GM19455 (cell line): Measurements from ENCODE around the gene NTNG2.

Experiments used
- ATAC-seq: cut with Tn5 transposase; IDR thresholded peaks from one replicate; pipeline ENCODE4 v1.9.1; 2021; ENCODE audit not compliant: unreplicated experiment

NTNG2 gene

DNA sequence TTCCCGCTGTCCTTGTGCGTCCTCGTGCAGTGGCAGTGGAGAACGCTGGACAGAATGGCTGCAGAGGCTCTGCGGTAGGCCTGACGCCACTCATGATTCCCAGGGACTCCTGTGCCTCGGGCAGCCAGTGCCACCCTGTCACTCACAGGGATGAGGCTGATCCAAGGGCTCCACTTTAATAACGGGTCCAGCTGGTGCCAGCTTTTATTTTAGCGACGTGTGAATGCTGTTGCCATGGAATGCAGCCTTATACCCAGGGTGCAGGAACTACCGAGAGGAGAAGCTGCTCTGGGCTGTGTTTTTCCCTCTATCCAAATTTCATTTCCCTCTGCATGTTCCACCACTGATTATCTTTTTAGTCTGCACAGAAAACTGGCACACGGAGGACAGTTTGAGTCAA, 15.8 kb upstream of the NTNG2 start:
- ATAC-seq: no peak

DNA sequence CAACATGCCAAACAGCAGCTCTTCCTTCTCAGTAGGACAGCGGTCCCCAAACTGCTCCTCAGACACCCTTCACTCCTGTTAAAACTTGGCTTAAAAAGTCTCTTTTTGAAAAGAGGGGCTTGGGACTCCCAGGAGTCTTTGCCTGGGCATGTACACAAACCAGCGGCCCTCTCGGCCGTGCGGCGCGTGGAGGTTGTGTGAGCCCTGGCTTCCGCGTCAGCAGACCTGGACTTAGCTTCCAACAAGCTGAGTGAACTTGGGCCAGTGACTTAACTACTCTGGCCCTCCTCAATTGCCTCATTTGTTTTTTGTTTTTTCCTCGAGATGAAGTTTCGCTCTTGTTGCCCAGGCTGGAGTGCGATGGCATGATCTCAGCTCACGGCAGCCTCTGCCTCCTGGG, 15.3 kb upstream of the NTNG2 start:
- ATAC-seq: no peak

- no peak for ATAC-seq
Observed at GRCh38 chr9:132147331-132147730, 14.5 kb upstream of the NTNG2 start.

GRCh38 chr9:132147839-132148238, 14.0 kb upstream of the NTNG2 start:
- no peak for ATAC-seq

DNA sequence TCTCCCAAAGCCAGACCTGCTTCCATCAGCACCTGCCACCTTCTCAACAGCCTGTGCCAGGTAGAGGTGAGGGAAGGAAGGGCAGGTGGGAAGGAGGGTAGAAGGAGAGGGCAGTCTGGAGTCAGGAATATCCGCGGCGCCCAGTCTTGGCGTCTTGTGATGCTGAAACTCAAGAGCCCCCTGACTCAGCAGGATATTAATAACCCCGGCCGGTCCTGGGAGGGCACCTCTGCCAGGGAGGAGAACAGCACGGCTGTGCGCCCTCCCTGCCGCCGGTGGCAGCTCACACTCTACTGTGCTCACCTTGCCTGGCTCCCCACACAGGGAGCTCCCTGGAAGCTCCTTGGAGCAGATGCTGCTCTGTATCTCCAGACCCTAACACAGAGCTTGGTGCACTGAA, 11.6 kb upstream of the NTNG2 start:
- ATAC-seq: no peak

DNA sequence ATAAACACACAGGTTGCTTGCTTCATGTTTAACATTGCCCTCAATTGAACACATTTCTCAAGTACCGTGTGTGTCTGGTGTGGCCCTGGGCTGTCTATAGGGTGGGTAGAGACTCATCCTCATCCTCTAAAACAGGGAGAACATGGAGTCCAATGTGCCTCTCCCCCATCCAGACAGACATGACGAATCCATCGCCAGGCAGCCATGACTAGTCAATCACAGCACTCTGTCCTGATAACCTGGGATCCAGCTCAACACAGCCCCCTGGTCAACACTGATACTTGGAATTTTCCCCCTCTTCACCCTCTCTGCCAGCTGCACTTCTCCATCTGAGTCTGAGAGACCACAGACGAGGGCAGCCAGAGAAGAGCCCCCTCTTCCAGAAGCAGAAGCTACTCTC, 10.7 kb upstream of the NTNG2 start:
- no peak for ATAC-seq

GRCh38 chr9:132152231-132152630, 9.6 kb upstream of the NTNG2 start:
- ATAC-seq: no peak

- no peak for ATAC-seq
Observed at GRCh38 chr9:132154863-132155567, 6.8 kb upstream of the NTNG2 start.

DNA sequence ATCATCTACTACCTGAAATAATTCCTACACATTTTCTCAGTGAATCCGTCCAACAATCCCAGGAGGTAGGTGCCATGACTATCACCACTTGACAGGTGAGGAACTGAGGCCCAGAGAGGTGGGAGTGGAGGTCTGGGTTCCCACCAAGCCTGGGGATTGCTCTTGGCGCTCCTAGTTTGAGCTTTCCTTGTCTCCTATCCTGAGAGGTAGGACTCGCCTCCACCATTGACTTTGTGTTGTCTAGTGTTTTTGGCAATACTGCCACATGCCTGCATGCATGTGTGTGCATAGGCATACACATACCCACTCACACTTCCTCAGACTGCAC, 6.3 kb upstream of the NTNG2 start:
- ATAC-seq: no peak

DNA sequence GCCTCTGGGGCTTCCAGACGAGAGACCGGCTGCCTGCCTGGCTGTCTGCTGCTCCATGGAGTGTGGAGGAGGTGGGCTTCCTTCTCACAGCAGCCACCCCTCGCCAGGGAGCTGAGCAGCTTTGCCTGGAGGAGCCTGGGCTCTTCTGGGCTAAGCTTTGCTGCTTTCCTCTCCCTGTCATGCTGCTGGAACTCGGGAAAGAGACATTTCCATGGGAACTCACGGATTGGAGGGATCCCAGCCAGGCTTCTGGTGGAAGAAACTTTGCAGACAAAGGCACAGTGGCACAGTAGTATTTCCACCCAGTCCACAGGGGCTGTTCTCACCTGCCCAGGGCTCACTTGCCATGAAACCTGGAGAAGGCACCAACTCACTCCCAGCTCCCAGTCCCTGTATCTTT, 5.6 kb upstream of the NTNG2 start:
- ATAC-seq: no peak

GRCh38 chr9:132157347-132158116, 4.3 kb upstream of the NTNG2 start:
- no peak for ATAC-seq

DNA sequence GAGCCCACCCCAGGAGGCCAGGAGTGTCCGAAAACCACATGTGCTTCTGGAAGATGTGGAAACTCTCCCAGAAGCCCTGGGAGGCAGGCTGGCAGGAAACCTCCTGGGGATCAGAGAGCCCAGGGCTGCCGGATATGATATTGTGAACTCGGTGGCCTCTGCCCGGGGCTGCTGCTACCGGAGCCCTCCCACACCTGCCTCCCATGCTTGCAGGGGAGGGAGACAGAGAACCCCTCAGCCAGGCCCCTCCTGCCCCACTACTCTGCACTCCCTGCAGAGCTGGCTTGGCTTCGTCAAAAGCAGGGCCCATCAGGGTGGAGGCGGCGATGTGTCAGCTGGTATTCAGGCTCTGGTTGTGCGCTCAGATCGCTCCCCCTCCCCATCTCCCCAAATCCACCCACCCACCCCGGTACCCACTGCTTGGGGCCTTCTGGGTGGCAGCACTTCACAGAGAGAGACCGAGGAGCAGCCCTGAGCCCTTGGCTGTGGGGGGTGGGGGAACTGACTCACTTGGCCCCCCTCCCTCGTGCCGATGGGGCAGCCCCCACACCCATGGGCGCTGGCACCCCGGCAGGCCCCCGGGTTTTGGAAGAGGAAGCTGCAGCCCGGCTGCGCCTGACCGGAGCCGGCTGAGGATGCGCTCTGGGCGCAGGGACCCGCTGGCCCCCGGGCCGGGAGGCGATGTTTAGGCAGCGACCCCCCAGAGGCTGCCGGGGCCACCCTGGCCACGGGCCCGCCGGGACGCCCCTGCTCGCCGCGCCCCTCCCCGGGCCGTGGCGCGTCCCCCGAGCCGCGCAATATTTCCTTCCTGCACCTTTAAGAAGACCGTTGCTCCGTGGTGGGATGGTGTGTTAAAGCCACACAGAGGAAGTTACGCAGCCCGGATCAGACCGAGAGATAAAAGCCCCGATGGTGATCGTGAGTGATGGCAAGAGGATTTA, 786 bp upstream of the NTNG2 start:
- no peak for ATAC-seq

GRCh38 chr9:132162764-132163456, 1.1 kb downstream of the NTNG2 start:
- no peak for ATAC-seq

GRCh38 chr9:132163457-132163875, 1.6 kb downstream of the NTNG2 start:
- ATAC-seq: no peak

DNA sequence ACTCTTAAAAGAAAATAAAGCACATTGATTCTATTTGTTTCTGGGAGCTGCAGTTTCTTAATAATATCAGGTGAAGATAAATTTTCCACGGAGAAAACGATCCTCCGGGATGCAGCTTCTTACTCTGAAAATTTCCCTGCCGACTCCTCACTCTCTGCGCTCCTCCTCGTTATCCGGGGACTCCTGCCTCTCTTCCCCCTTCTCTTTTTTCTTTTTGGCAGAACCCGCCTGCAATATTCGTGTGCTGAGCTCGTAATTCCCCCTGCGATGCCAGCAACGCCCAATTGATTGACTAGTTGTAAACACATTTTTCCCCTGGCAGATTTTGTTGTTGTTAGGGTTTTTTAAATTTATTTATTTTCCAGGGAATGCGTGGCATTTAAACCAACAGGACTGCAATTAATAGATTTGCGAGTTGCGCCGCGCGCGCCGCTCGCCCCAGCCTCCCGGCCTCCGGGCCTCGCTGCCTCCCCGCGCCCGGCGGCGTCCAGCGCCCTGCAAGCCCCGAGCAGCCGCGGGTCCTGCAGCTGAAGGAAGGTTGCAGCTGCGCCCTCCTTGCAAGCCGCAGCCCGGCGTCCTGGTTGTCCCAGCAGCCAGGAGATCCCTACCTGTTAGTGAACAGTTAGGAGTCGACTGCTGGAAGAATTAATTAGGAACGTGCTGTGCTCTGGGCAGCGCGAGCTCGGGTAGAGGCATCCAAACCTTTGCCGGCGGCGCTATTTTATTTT, 2.2 kb downstream of the NTNG2 start:
- ATAC-seq: no peak

DNA sequence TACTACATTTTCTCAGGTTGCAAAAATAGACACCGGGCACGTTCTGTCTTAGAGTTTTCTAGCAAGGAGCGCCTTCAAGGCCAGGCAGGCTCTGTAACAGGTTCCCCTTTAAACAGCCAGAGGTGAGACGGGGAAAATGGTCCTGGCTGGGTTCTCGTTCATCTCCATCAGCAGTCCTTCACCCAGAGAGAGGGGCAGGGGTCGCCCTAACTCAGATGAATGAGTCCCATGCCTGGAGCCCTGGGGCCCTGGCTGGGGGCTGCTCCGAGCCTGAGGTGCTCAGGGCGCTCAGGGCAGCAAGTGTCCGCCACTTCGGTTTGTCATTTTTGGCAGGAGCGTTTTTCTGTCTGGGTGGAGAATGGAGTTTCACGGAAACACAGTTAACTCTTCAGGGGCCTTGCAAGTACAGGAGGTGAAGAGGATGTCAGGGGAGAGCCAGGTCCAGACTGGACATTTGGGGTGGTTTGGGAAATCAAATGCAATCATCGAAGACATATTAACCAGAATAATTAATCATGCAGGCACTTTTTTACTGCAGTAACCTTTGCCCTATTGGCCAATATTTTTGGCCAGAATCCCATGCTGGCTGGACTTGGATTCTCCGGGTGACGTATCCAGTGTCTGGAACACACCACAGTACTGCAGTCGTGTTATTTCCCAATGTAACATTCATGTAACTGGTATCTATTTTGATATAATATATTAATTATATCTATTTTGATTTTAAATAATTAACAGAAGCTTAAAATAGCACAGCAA, 2.9 kb downstream of the NTNG2 start:
- no peak for ATAC-seq

- no peak for ATAC-seq
Observed at GRCh38 chr9:132166599-132166998, 4.7 kb downstream of the NTNG2 start.

- ATAC-seq: no peak
Observed at GRCh38 chr9:132167192-132167591, 5.3 kb downstream of the NTNG2 start.

DNA sequence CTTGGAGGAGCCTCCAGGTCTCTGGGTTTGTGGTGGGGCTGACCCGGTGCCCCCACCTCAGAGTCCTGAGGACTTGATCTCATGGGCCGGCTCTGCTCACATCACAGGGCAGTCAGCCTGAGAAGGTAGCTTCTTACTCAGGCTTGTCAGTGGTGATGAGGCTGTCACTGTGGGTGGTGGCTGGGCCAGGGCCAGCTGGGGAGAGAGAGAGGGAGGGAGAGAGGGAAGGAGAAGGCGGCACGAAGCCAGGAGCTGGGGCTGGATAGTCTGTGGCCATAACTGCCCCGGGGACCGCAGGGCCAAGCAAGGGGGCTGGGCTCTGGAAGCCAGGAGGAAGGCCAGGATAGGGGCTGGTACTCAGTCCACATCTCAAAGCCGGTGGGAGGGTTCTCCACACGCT, 6.5 kb downstream of the NTNG2 start:
- ATAC-seq: no peak

DNA sequence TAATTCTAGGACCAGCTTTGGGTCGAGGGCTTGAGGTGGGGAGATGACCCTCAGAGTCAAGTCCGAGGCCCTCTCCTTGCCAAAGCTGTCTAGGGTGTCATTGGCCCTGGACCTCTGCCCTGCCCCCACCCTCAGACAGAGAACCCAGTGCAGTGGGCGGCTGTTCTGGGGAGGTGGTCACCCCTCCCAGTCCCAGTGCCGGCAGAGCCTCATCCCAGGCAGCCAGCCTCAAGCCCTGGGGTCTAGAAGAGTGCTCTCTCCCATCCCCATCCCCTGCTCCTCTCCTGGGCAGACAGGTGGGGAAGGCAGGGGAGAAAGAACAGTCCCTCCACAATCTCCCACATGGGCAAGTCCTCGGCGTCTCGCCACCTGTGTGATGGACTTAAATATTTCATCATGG, 7.0 kb downstream of the NTNG2 start:
- no peak for ATAC-seq
